NCI-H128 (cell line): Measurements from ENCODE around the gene REV3L.
"Not testable (repeated sequence)": the region's sequence is repeated elsewhere in the genome, so short reads cannot be mapped to it uniquely, and the experiment has no call there.

Experiments
- DNase-seq: peaks from one replicate; lab custom pipeline; 2025; ENCODE audit not compliant: unreplicated experiment; lab: John Stamatoyannopoulos, UW

The REV3L gene

DNA sequence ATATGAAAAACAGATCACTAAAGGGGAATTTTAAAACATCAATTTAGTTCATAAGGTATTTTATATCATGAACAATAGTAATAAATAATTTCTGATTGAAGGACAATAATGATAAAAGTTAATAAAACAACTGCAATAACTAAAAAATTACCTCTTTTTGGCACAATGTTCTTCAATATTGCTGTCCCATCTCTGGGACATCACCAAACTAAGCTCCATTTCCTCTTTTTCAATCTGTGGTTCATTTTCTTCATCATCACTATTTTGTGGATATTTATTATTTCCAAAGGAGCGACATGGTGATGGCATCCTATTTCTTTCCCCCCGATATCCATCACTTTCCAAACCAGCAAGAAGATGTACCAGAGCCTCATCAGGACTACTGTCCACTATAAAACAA lies 103.2 kb downstream of the REV3L start:
- no peak for DNase-seq

DNA sequence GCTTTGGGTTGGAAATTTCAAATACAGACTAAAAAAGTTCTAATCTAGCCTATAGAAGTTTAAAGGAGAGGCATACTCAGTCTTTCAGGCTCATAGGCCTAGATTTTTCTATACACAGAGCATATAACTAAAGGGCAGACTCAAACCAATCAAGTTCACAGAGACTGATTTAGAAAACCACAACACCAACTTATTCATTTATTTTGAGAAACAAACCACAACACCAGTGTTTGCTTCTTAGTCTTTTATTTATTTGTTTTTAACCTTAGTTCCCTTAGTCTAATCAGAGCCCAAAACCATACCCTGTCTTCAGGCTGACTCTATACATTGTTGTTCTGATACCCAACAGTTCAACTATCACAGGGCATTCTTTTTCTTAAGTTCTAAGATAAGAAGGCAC lies 103.7 kb downstream of the REV3L start:
- DNase-seq, result no peak

GRCh38 chr6:111377558-111378120 lies 105.4 kb downstream of the REV3L start:
- DNase-seq, result no peak

DNA sequence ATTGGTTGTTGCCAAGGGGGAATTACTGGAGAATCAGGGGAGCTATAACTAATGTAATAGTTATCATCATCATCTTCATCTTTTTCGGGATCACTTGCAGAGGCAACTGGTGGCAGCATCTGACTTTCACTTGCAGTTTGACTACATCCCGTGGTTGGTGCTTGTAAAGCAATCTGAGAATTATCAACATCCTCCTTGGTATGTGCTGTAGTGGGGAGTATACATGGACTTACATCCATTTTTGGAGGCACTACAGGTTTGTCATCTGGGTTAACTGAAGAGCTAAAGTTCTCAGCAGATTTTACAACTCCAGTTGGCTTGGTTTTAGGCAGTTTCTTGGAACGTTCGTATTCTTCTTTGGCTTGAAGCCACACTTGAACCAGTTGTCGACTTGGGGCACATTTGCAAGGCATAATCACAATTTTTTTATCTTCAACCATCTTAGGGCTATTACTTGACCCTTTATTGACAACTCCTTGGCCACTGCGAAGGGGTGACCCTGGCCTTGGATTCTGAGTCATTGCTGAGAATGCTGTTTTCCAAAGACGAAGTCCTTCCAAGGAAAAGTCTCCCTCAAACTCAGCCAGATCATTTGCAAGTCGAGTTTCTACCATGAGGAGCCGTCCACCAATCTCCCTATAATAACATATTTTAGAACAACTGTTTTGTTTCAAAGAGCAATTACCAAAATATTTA lies 115.5 kb downstream of the REV3L start:
- no peak for DNase-seq

DNA sequence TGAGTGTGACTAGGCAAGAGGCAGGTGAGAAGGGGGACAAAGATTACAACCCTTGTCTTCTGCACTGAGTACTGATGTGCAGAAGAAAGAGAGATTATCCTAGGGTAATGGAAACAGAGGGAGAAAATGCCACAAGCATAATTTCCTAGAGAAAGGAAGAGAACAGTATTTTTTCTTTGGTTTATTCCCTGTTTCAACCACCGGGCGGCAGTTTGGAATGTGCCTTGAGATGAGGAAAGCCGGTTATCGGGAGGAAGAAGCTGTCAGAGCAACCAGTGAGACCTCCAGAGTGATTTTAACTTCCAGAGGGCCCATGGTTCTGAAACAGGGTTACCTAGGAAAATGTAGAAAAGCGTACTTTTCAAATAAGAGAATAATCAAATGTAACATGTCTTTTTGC lies 121.4 kb downstream of the REV3L start:
- no peak for DNase-seq

GRCh38 chr6:111358454-111358853 lies 124.6 kb downstream of the REV3L start:
- DNase-seq, result no peak

GRCh38 chr6:111357705-111358104 lies 125.3 kb downstream of the REV3L start:
- DNase-seq, result no peak

- DNase-seq, result no peak
These were observed 126.5 kb downstream of the REV3L start for GRCh38 chr6:111356551-111356950.

- no peak for DNase-seq
These were observed 128.1 kb downstream of the REV3L start for GRCh38 chr6:111354758-111355555.

GRCh38 chr6:111353912-111354462 lies 129.0 kb downstream of the REV3L start:
- DNase-seq, result no peak

- DNase-seq, result no peak
These were observed 135.4 kb downstream of the REV3L start for GRCh38 chr6:111347589-111347988.

DNA sequence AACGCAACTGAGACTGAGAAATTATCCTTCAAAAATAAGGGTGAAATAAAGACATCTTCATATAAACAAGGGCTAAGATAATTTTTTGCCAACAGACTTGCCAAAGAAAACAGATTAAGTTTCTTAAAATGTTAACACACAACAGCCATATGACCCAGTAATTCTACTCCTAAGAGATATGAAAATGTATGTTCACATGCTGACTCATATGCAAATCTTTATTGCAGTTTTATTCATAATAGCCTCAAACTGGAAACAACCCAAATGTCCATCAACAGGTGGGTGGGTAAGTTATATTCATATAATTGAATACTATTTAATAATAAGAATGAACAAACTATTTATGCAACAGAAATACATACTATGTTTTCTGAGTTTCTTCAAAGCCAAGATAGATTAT lies 140.1 kb downstream of the REV3L start:
- DNase-seq, result no peak

- DNase-seq, result no peak
These were observed 143.7 kb downstream of the REV3L start for GRCh38 chr6:111339294-111339693.

DNA sequence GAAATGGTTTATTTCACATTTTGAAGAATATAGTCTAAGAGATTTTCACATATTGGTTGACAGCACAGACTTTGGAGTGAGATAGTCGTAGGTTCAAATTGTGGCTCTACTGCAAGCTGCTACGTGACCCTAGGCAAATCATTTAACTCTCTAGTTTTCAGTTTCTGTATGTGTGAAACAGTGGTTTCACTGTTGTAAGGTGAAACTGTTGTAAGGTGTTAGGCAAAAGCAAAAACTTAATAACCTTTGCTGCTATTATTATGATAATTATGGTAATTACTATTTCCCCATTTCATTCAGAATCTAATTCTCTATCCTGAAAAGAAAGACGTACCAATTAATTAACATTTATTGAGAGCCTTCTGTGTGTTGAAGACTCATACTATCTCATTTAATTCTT lies 144.2 kb downstream of the REV3L start:
- DNase-seq, result no peak

- DNase-seq, result no peak
These were observed 145.2 kb downstream of the REV3L start for GRCh38 chr6:111337829-111338236.

GRCh38 chr6:111329882-111330633 lies 153.0 kb downstream of the REV3L start:
- DNase-seq, result no peak

DNA sequence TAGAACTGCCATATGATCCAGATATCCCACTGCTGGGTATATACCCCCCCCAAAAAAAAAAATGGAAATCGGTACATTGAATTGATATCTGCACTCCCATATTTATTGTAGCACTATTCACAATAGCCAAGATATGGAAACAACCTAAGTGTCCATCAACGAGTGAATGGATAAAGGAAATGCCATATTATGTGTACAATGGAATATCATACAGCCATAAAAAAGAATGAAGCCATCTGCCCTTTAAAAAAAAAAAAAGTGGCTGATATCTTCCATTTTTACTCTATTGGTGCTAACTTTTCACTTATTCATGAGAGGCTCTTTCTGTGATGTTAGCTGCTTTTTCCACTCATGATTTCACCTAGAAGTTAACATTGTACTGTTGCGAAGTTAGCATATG lies 156.5 kb downstream of the REV3L start:
- no peak for DNase-seq

DNA sequence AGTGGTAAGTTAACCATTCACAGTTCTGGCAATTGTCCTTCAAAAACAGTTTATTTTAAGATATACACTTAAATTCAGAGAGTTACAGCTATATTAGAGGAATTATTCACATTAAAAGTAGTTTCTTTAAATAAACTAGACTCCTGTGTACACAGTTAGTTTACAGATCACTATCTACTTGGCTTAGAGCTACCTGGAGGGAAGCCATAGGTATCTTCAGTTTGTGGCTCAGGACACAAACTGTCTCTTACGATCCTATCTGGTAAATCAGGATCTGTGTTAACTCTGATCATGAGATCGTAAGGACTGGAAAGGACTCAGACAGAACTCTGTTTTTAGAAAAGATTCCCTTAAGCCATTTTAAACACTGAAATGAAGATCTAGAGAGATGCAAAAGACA lies 160.9 kb downstream of the REV3L start:
- no peak for DNase-seq

DNA sequence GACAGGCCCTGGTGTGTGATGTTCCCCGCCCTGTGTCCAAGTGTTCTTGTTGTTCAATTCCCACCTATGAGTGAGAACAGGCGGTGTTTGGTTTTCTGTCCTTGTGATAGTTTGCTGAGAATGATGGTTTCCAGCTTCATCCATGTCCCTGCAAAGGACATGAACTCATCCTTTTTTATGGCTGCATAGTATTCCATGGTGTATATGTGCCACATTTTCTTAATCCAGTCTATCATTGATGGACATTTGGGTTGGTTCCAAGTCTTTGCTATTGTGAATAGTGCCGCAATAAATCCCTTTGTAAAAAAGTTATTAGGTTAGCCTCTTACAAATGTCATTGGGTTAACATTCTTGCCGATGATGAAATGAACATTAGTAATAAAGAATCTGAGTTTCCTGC lies 175.1 kb downstream of the REV3L start:
- not testable (repeated sequence) for DNase-seq

DNA sequence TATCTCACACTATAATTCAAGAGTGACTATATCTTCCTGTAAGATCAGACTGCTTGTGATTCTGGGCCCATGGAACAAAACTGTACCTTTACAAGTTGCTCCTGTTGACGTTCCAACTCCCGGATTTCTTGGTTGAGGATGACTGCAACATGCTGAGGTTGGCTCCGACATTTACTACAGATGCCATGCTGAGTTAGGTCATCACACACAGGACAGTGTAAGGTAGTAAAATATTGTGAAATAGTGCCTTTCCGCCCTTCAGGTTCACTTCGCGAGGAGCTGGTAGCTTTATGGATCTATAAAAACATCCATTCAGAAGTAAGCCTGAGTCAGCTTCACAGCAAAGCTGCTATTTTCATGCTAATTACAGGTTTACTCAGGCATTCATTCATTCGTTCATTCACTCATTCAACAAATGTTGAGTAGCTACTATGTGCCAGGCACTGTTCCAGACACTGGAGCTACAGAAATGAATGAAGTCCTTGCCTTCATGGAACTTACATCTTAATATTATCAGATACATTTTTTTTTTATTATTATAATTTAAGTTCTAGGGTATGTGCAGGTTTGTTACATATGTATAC lies 175.7 kb downstream of the REV3L start:
- no peak for DNase-seq
